HepG2 (cell line): ENCODE measurements around the gene EFNA2. TPM values are rescaled to one million over a fixed set of nuclear protein-coding genes. Genes with fewer than 3 reads are reported as not detected.

Source experiments
- ATM ChIP-seq: fragments of 450-650 bp; IDR thresholded peaks from 2 replicates; pipeline ENCODE4 v1.7.1; 2017; ENCODE audit warnings: mild to moderate bottlenecking, borderline replicate concordance
- GATA4 ChIP-seq: sonication (generic); IDR thresholded peaks from 2 replicates; pipeline ENCODE4 v1.6.1; 2016; ENCODE audit warnings: antibody characterized with exemption, low read depth, borderline replicate concordance
- HMG20A ChIP-seq: IDR thresholded peaks from 2 replicates; pipeline ENCODE4 v1.6.1; 2016; ENCODE audit warnings: borderline replicate concordance
- HNF4A ChIP-seq: sonication (generic); formaldehyde crosslinking; IDR thresholded peaks from 2 replicates; pipeline ENCODE4 v1.4.0; 2020; ENCODE audit warnings: missing genetic modification reagents
- IRX3 ChIP-seq: sonication (generic); formaldehyde crosslinking; IDR thresholded peaks from 2 replicates; pipeline ENCODE4 v1.8.1; 2023; ENCODE audit warnings: mild to moderate bottlenecking, low read depth, missing genetic modification reagents, borderline replicate concordance
- KAT7 ChIP-seq: IDR thresholded peaks from 2 replicates; pipeline ENCODE4 v1.6.1; 2018; ENCODE audit warnings: borderline replicate concordance, missing compliant biosample characterization
- KDM2A ChIP-seq: sonication (generic); formaldehyde crosslinking; IDR thresholded peaks from 2 replicates; pipeline ENCODE4 v1.4.0; 2020; ENCODE audit warnings: low read depth, missing genetic modification reagents, borderline replicate concordance
- PCBP1 ChIP-seq: fragments of 200-400 bp; formaldehyde crosslinking; IDR thresholded peaks from 2 replicates; pipeline ENCODE4 v1.6.1; 2017; ENCODE audit warnings: mild to moderate bottlenecking, low read depth, low read length, borderline replicate concordance
- POGZ ChIP-seq: sonication (generic); formaldehyde crosslinking; IDR thresholded peaks from 2 replicates; pipeline ENCODE4 v1.4.0; 2020; ENCODE audit warnings: mild to moderate bottlenecking, missing genetic modification reagents
- POLR2AphosphoS5 ChIP-seq: IDR thresholded peaks from 2 replicates; pipeline ENCODE4 v1.6.1; 2012; ENCODE audit warnings: low read depth, low read length
- REL ChIP-seq: sonication (generic); formaldehyde crosslinking; conservative IDR thresholded peaks from 2 replicates; pipeline ENCODE4 v1.8.0; 2022; ENCODE audit warnings: mild to moderate bottlenecking, missing genetic modification reagents, moderate library complexity
- SRSF1 ChIP-seq: fragments of 200-400 bp; formaldehyde crosslinking; optimal IDR thresholded peaks from 2 replicates; pipeline ENCODE3; 2017; ENCODE audit warnings: mild to moderate bottlenecking, low read depth, low read length, moderate library complexity
- TCF7 ChIP-seq: sonication (generic); IDR thresholded peaks from 2 replicates; pipeline ENCODE4 v1.6.1; 2016; ENCODE audit warnings: antibody characterized with exemption, low read depth
- TCF7L2 ChIP-seq: IDR thresholded peaks from 2 replicates; pipeline ENCODE4 v1.6.1; 2011; ENCODE audit warnings: mild to moderate bottlenecking, low read depth, low read length, moderate library complexity
- ZFP36L2 ChIP-seq: sonication (generic); formaldehyde crosslinking; IDR thresholded peaks from 2 replicates; pipeline ENCODE4 v1.4.0; 2020; ENCODE audit warnings: missing genetic modification reagents
- ZNF10 ChIP-seq: sonication (generic); formaldehyde crosslinking; IDR thresholded peaks from 2 replicates; pipeline ENCODE4 v1.4.0; 2020; ENCODE audit warnings: mild to moderate bottlenecking, low read depth, missing genetic modification reagents, borderline replicate concordance
- ZNF33A ChIP-seq: sonication (generic); formaldehyde crosslinking; IDR thresholded peaks from 2 replicates; pipeline ENCODE4 v1.5.1; 2020; ENCODE audit warnings: missing genetic modification reagents, mild to moderate bottlenecking, moderate library complexity, borderline replicate concordance
- ZNF34 ChIP-seq: sonication (generic); formaldehyde crosslinking; IDR thresholded peaks from 2 replicates; pipeline ENCODE4 v1.4.0; 2020; ENCODE audit warnings: mild to moderate bottlenecking, missing genetic modification reagents, borderline replicate concordance
- ZNF431 ChIP-seq: sonication (generic); formaldehyde crosslinking; IDR thresholded peaks from 2 replicates; pipeline ENCODE4 v1.9.0; 2022; ENCODE audit warnings: missing genetic modification reagents, low read depth, mild to moderate bottlenecking, borderline replicate concordance
- ZNF652 ChIP-seq: IDR thresholded peaks from 2 replicates; pipeline ENCODE4 v1.6.1; 2016; ENCODE audit warnings: low read depth, borderline replicate concordance
- polyA plus RNA-seq, 8 experiments: library from polyadenylated mRNA; depleted of rRNA in 3 of 8; stranded (reverse) in 7 of 8; unstranded in 1 of 8; fragments of >200 nt; fragmentation: Illumina TruSeq in 4 of 8; extraction: Trizol in 4 of 8; gene quantifications; 2 replicates each; pipeline versions ENCODE4 v1.2.1 to v1.2.3, GENCODE V29; 2011 to 2016; ENCODE audit warnings: low read depth in 4 of 8, missing spikeins in 1 of 8, mixed read lengths in 1 of 8; ENCODE audit not compliant: insufficient read depth in 1 of 8
- total RNA-seq, 5 experiments: library from RNA; depleted of rRNA; stranded (reverse); fragments of >200 nt; fragmentation: Illumina TruSeq; extraction: Trizol; gene quantifications; 2 replicates each; pipeline ENCODE4 v1.2.3, GENCODE V29; 2016; ENCODE audit warnings: low read depth in 1 of 5
- TF ChIP-seq, protein P1 (sequence below): sonication (generic); formaldehyde crosslinking; IDR thresholded peaks from 2 replicates; pipeline ENCODE4 v1.5.0; 2020; ENCODE audit warnings: missing genetic modification reagents, mild to moderate bottlenecking, borderline replicate concordance
- TF ChIP-seq, protein P2 (sequence below): sonication (generic); formaldehyde crosslinking; IDR thresholded peaks from 2 replicates; pipeline ENCODE4 v1.4.0; 2020; ENCODE audit warnings: mild to moderate bottlenecking, missing genetic modification reagents
- TF ChIP-seq, protein P3 (sequence below): sonication (generic); formaldehyde crosslinking; IDR thresholded peaks from 2 replicates; pipeline ENCODE4 v1.4.0; 2020; ENCODE audit warnings: low read depth, mild to moderate bottlenecking, missing genetic modification reagents
- TF ChIP-seq, protein P4 (sequence below): sonication (generic); formaldehyde crosslinking; IDR thresholded peaks from 2 replicates; pipeline ENCODE4 v1.8.1; 2022; ENCODE audit warnings: mild to moderate bottlenecking, missing genetic modification reagents
- TF ChIP-seq, protein P5 (sequence below): sonication (generic); formaldehyde crosslinking; IDR thresholded peaks from 2 replicates; pipeline ENCODE4 v1.4.0; 2020; ENCODE audit warnings: mild to moderate bottlenecking, missing genetic modification reagents

EFNA2 gene
- total and polyA plus RNA-seq, 2 of the 13 experiments (the other 11 are each of a cell fraction or from before 2014, with no cell fraction given), result 6.0 to 9.9 TPM

DNA sequence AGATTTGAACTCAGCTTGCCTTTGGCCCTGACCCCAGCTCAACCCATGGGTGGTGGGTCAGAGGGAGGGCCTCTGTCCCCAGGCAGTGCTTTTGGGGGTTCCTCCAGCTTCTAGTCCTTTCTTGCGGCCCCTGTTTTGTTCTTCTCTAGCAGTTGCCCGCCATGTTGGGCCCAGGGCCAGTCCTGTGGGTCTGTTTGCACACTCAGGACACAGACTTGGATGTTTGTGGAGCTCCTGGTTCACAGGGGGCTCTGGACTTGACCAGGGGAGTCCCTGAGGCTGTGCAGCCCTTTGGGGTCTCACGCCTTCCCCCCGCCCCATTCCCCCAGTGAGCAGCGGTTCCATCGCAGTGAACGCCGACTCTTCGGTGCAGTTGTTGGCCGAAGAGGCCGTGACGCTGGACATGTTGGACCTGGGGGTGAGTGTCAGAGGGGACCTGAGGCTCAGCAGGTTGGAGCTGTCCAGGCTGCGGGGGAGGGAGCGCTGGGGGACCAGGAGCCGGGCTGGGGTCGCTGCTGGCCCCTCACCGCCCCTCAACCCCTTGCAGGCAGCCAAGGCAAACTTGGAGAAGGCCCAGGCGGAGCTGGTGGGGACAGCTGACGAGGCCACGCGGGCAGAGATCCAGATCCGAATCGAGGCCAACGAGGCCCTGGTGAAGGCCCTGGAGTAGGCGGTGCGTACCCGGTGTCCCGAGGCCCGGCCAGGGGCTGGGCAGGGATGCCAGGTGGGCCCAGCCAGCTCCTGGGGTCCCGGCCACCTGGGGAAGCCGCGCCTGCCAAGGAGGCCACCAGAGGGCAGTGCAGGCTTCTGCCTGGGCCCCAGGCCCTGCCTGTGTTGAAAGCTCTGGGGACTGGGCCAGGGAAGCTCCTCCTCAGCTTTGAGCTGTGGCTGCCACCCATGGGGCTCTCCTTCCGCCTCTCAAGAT lies 41.6 kb upstream of the EFNA2 start (continued):
- TF ChIP-seq, protein P1, sequence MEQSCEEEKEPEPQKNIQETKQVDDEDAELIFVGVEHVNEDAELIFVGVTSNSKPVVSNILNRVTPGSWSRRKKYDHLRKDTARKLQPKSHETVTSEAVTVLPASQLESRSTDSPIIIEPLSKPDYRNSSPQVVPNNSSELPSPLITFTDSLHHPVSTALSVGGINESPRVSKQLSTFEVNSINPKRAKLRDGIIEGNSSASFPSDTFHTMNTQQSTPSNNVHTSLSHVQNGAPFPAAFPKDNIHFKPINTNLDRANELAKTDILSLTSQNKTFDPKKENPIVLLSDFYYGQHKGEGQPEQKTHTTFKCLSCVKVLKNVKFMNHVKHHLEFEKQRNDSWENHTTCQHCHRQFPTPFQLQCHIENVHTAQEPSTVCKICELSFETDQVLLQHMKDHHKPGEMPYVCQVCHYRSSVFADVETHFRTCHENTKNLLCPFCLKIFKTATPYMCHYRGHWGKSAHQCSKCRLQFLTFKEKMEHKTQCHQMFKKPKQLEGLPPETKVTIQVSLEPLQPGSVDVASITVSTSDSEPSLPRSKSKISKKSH (CRISPR knock-in tag), result no peak
- TF ChIP-seq TCF7 (no peak), ZNF33A (CRISPR knock-in tag) (no peak), PCBP1 (no peak; the same call in 1 of the 2 replicates), POLR2AphosphoS5 (no peak), ATM (no peak), TCF7L2 (no peak), HMG20A (CRISPR knock-in tag) (no peak), HNF4A (no peak), KAT7 (CRISPR knock-in tag) (no peak), ZNF10 (no peak), IRX3 (CRISPR knock-in tag) (no peak), KDM2A (CRISPR knock-in tag) (no peak; the same call in 1 of the 2 replicates), ZNF34 (CRISPR knock-in tag) (0 out of 2 replicates have a peak, but pooled peaks have one; percentile 48), ZNF431 (no peak), REL (CRISPR knock-in tag) (no peak; the same call in 1 of the 2 replicates), GATA4 (no peak), SRSF1 (no peak), ZFP36L2 (CRISPR knock-in tag) (no peak), ZNF652 (CRISPR knock-in tag) (no peak), POGZ (CRISPR knock-in tag) (peak; percentile 7; the same call in 1 of the 2 replicates)
- TF ChIP-seq, protein P2, sequence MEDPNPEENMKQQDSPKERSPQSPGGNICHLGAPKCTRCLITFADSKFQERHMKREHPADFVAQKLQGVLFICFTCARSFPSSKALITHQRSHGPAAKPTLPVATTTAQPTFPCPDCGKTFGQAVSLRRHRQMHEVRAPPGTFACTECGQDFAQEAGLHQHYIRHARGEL, result no peak
- TF ChIP-seq, protein P3, sequence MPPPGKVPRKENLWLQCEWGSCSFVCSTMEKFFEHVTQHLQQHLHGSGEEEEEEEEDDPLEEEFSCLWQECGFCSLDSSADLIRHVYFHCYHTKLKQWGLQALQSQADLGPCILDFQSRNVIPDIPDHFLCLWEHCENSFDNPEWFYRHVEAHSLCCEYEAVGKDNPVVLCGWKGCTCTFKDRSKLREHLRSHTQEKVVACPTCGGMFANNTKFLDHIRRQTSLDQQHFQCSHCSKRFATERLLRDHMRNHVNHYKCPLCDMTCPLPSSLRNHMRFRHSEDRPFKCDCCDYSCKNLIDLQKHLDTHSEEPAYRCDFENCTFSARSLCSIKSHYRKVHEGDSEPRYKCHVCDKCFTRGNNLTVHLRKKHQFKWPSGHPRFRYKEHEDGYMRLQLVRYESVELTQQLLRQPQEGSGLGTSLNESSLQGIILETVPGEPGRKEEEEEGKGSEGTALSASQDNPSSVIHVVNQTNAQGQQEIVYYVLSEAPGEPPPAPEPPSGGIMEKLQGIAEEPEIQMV (CRISPR knock-in tag), result no peak
- TF ChIP-seq, protein P4, sequence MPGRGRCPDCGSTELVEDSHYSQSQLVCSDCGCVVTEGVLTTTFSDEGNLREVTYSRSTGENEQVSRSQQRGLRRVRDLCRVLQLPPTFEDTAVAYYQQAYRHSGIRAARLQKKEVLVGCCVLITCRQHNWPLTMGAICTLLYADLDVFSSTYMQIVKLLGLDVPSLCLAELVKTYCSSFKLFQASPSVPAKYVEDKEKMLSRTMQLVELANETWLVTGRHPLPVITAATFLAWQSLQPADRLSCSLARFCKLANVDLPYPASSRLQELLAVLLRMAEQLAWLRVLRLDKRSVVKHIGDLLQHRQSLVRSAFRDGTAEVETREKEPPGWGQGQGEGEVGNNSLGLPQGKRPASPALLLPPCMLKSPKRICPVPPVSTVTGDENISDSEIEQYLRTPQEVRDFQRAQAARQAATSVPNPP (CRISPR knock-in tag), result no peak
- TF ChIP-seq, protein P5, sequence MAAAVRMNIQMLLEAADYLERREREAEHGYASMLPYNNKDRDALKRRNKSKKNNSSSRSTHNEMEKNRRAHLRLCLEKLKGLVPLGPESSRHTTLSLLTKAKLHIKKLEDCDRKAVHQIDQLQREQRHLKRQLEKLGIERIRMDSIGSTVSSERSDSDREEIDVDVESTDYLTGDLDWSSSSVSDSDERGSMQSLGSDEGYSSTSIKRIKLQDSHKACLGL (CRISPR knock-in tag), result no peak
